Right hindlimb (tissue), 1 donor: ENCODE results near the gene KRTAP20-4.

ENCODE experiments used
- DNase-seq: peaks from one replicate; pipeline ENCODE4 v3.0.0-alpha.2; 2018

Gene KRTAP20-4

GRCh38 chr21:30668776-30669175 is 48.3 kb downstream of the KRTAP20-4 start:
- no peak for DNase-seq
